Ascending aorta (tissue), 2 donors: Measurements from ENCODE around the gene ASAP2. TPM values are rescaled to one million over a fixed set of nuclear protein-coding genes. Genes with fewer than 3 reads are reported as not detected.

ENCODE experiments used
- DNase-seq, 2 donors: peaks; one replicate each; pipeline ENCODE4 v3.0.0-alpha.2; 2019; ENCODE audit warnings: low spot score in 2 of 2
- H3K27ac ChIP-seq, 2 donors: fragments of 200-600 bp; sonication (generic); one replicate each; pipeline ENCODE4 v1.5.1; 2016 to 2017; ENCODE audit warnings: mild to moderate bottlenecking in 1 of 2
- H3K27me3 ChIP-seq: fragments of 200-600 bp; sonication (generic); one replicate; pipeline ENCODE4 v1.5.1; 2017
- H3K36me3 ChIP-seq, 2 donors: fragments of 200-600 bp; sonication (generic); one replicate each; pipeline ENCODE4 v1.5.1; 2016
- H3K4me1 ChIP-seq, 2 donors: fragments of 200-600 bp; sonication (generic); one replicate each; pipeline ENCODE4 v1.5.1; 2016 to 2017; ENCODE audit warnings: mild to moderate bottlenecking in 1 of 2
- H3K4me3 ChIP-seq, 2 donors: fragments of 200-600 bp; sonication (generic); one replicate each; pipeline ENCODE4 v1.5.1; 2016 to 2017; ENCODE audit warnings: mild to moderate bottlenecking in 1 of 2
- H3K9me3 ChIP-seq, 2 donors: fragments of 200-600 bp; sonication (generic); one replicate each; pipeline ENCODE4 v1.5.1; 2016
- CTCF ChIP-seq, 3 experiments: fragments of 200-600 bp in 2 of 3; fragments of 450-650 bp in 1 of 3; sonication (generic) in 2 of 3; IDR thresholded peaks; one replicate each; pipeline ENCODE4 v1.5.1; 2016 to 2019; ENCODE audit warnings: antibody characterized with exemption in 3 of 3, mild to moderate bottlenecking in 1 of 3, moderate library complexity in 1 of 3
- intact Hi-C: fragments of 100-400 bp; cut with DNase I; formaldehyde crosslinking; loops from one replicate; pipeline ENCODE4 v1.15.1; 2023
- total RNA-seq: library from RNA; depleted of rRNA; stranded (reverse); fragments of >200 nt; gene quantifications from one replicate; pipeline ENCODE4 v1.1.0, GENCODE V29; 2016

The ASAP2 gene
- total RNA-seq, 1 donor from 2014 or later: 56.9 TPM

- Histone ChIP-seq H3K9me3 (no peaks in the 10 kb centered on the region), H3K27ac (no peak overlapping the region), H3K4me3 (no peak overlapping the region), H3K27me3 (no peaks in the 10 kb centered on the region), H3K4me1 (no peaks in the 10 kb centered on the region), H3K36me3 (peaks cover 30 to 68% of the 10 kb centered on the region in 2 donors)
- intact Hi-C loops: no loop called here
- no peak for TF ChIP-seq CTCF (IDR thresholded peaks at IDR 0.05)
- no peak for DNase-seq
Measured at GRCh38 chr2:9439536-9439935, 232.9 kb downstream of the ASAP2 start.

GRCh38 chr2:9440058-9440727, 233.6 kb downstream of the ASAP2 start:
- H3K4me1 ChIP-seq: no peaks in the 10 kb centered on the region

GRCh38 chr2:9441556-9441955, 234.9 kb downstream of the ASAP2 start:
- no peak for TF ChIP-seq CTCF (IDR thresholded peaks at IDR 0.05)
- Histone ChIP-seq H3K27ac (no peak overlapping the region), H3K36me3 (peaks cover 38 to 67% of the 10 kb centered on the region in 2 donors), H3K27me3 (no peaks in the 10 kb centered on the region), H3K9me3 (no peaks in the 10 kb centered on the region), H3K4me3 (no peak overlapping the region), H3K4me1 (no peaks in the 10 kb centered on the region)
- no peak for DNase-seq
- intact Hi-C loops: no loop called here

More at GRCh38 chr2:9440058-9440727, 233.6 kb downstream of the ASAP2 start:
- Histone ChIP-seq H3K9me3 (no peaks in the 10 kb centered on the region), H3K27ac (no peak overlapping the region), H3K4me3 (no peak overlapping the region), H3K36me3 (peaks cover 32 to 68% of the 10 kb centered on the region in 2 donors), H3K27me3 (no peaks in the 10 kb centered on the region)
- TF ChIP-seq CTCF (IDR thresholded peaks at IDR 0.05): no peak
- DNase-seq: no peak
- intact Hi-C loops: no loop called here

- Histone ChIP-seq H3K36me3 (peaks cover 43 to 59% of the 10 kb centered on the region in 2 donors), H3K4me3 (no peak overlapping the region), H3K27me3 (no peaks in the 10 kb centered on the region), H3K4me1 (no peaks in the 10 kb centered on the region), H3K27ac (no peak overlapping the region), H3K9me3 (no peaks in the 10 kb centered on the region)
- intact Hi-C loops: no loop called here
- TF ChIP-seq CTCF (IDR thresholded peaks at IDR 0.05): no peak
- DNase-seq: no peak
Measured at GRCh38 chr2:9443526-9443925, 236.9 kb downstream of the ASAP2 start.

- no peak for DNase-seq
- no peaks in the 10 kb centered on the region for H3K27me3 ChIP-seq
- H3K36me3 ChIP-seq: peaks cover 50 to 60% of the 10 kb centered on the region in 2 donors
- no peak overlapping the region for H3K4me3 ChIP-seq
- H3K9me3 ChIP-seq: no peaks in the 10 kb centered on the region
- H3K27ac ChIP-seq: no peak overlapping the region
- H3K4me1 ChIP-seq: no peaks in the 10 kb centered on the region
- TF ChIP-seq CTCF (IDR thresholded peaks at IDR 0.05): no peak
- intact Hi-C loops: no loop called here
Measured at GRCh38 chr2:9445089-9445488, 238.5 kb downstream of the ASAP2 start.
